NT2/D1 (cell line): ENCODE measurements around the gene HSPB9.

Experiments
- SUZ12 ChIP-seq: IDR thresholded peaks from 2 replicates; pipeline ENCODE4 v1.6.1; 2011; ENCODE audit not compliant: insufficient read length, insufficient read depth; ENCODE audit errors: extremely low read depth
- ZNF274 ChIP-seq: IDR thresholded peaks from 2 replicates; pipeline ENCODE4 v1.6.1; 2011; ENCODE audit warnings: mild to moderate bottlenecking, low read depth, low read length

DNA sequence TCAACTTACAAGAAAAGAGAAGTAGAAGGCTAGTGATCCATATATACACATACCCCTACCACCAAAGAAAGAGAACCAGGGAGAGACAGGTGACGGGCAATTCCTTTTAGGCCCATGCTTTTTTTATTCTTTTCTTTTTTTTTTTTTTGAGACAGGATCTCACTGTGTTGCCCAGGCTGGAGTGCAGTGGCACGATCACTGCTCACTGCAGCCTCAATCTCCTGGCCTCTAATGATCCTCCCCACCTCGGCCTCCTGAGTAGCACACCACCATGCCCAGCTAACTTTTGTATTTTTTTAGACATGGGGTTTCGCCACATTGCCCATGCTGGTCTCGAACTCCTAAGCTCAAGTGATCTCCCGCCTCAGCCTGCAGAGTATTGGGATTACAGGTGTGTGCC lies 4.8 kb downstream of the HSPB9 start:
- TF ChIP-seq SUZ12 (no peak), ZNF274 (no peak)
